H1 (cell line): ENCODE results near the gene CDH12. TPM values are rescaled to one million over a fixed set of nuclear protein-coding genes. Genes with fewer than 3 reads are reported as not detected.

Source experiments
- CTCF ChIA-PET: fragments of 300-600 bp; sonication (Branson Sonifier 250); formaldehyde crosslinking; loops from one replicate; lab custom pipeline; 2021; ENCODE audit not compliant: partially characterized antibody; lab: Charles Lee
- POLR2A ChIA-PET: fragments of 300-600 bp; sonication (Branson Sonifier 250); formaldehyde crosslinking; loops from one replicate; lab custom pipeline; 2021; ENCODE audit warnings: inconsistent platforms; ENCODE audit not compliant: partially characterized antibody; lab: Charles Lee
- DNase-seq, 2 experiments: peaks; one replicate each; pipeline versions ENCODE4 v3.0.0 to v3.0.0-alpha.2; 2010 to 2022; ENCODE audit warnings: low spot score in 2 of 2, low read depth in 1 of 2, mixed read lengths in 1 of 2
- FAIRE-seq: peaks from 2 replicates; lab custom pipeline; 2011; peaks lifted over from hg19 to GRCh38; lab: Jason Lieb, UNC
- H2AFZ ChIP-seq: 2 replicates; pipeline ENCODE4 v1.8.1; 2012; ENCODE audit warnings: low read length, inconsistent platforms
- H2AK5ac ChIP-seq: 2 replicates; pipeline ENCODE4 v1.6.1; 2013; ENCODE audit warnings: low read depth, low read length
- H2BK120ac ChIP-seq: replicated peaks from 2 replicates; pipeline ENCODE3; 2013; ENCODE audit warnings: low read depth, low read length, inconsistent platforms
- H2BK12ac ChIP-seq: 2 replicates; pipeline ENCODE4 v1.6.1; 2013; ENCODE audit warnings: low read depth, low read length
- H2BK15ac ChIP-seq: 2 replicates; pipeline ENCODE4 v1.6.1; 2013; ENCODE audit warnings: low read length
- H2BK20ac ChIP-seq: 2 replicates; pipeline ENCODE4 v1.6.1; 2013; ENCODE audit warnings: low read length
- H2BK5ac ChIP-seq: 2 replicates; pipeline ENCODE4 v1.6.1; 2013; ENCODE audit warnings: low read depth, low read length
- H3K14ac ChIP-seq: 2 replicates; pipeline ENCODE4 v1.6.1; 2013; ENCODE audit warnings: inconsistent platforms; ENCODE audit not compliant: insufficient read length
- H3K18ac ChIP-seq: 2 replicates; pipeline ENCODE4 v1.6.1; 2013; ENCODE audit warnings: low read length; ENCODE audit errors: extremely low read depth
- H3K23ac ChIP-seq: 2 replicates; pipeline ENCODE4 v1.6.1; 2013; ENCODE audit warnings: inconsistent platforms; ENCODE audit not compliant: insufficient read length
- H3K23me2 ChIP-seq: 2 replicates; pipeline ENCODE4 v1.6.1; 2013; ENCODE audit warnings: low read depth, low read length
- H3K27ac ChIP-seq: 2 replicates; pipeline ENCODE4 v1.6.1; 2011; ENCODE audit warnings: low read depth, low read length, inconsistent platforms
- H3K27me3 ChIP-seq, 4 experiments: replicated peaks in 1 of 4; 1 replicate in 1 of 4; 2 replicates in 3 of 4; pipeline versions ENCODE4 v1.6.1 to v1.8.1; 2011 to 2013; ENCODE audit warnings: low read length in 3 of 4, mild to moderate bottlenecking in 3 of 4, inconsistent platforms in 2 of 4, mixed read lengths in 2 of 4, moderate library complexity in 1 of 4; ENCODE audit not compliant: control insufficient read depth in 3 of 4, insufficient read depth in 3 of 4; ENCODE audit errors: extremely low read depth in 1 of 4
- H3K36me3 ChIP-seq, 4 experiments: 2 replicates each; pipeline versions ENCODE4 v1.6.1 to v1.8.1; 2011 to 2013; ENCODE audit warnings: mild to moderate bottlenecking in 4 of 4, low read length in 3 of 4, moderate library complexity in 2 of 4, control low read depth in 1 of 4, inconsistent platforms in 1 of 4; ENCODE audit not compliant: insufficient read depth in 4 of 4, control insufficient read depth in 2 of 4
- H3K4ac ChIP-seq: replicated peaks from 2 replicates; pipeline ENCODE3; 2013; ENCODE audit warnings: low read length, low read depth, mixed read lengths, inconsistent platforms; ENCODE audit not compliant: insufficient read length
- H3K4me1 ChIP-seq, 4 experiments: replicated peaks in 1 of 4; 1 replicate in 1 of 4; 2 replicates in 3 of 4; pipeline versions ENCODE4 v1.6.1 to v1.8.1; 2011 to 2013; ENCODE audit warnings: low read length in 3 of 4, inconsistent platforms in 2 of 4, mixed read lengths in 1 of 4; ENCODE audit not compliant: insufficient read depth in 4 of 4, control insufficient read depth in 3 of 4
- H3K4me2 ChIP-seq, 2 experiments: 2 replicates each; pipeline versions ENCODE4 v1.6.1 to v1.8.1; 2011 to 2013; ENCODE audit warnings: low read depth in 2 of 2, low read length in 2 of 2, control low read depth in 1 of 2, inconsistent platforms in 1 of 2, mild to moderate bottlenecking in 1 of 2; ENCODE audit not compliant: insufficient read depth in 1 of 2
- H3K4me3 ChIP-seq, 4 experiments: fragments of 200-600, 300-600 bp in 1 of 4; sonication (generic), shearing (Covaris generic), sonication (Bioruptor Twin) in 1 of 4; 2 replicates each; pipeline versions ENCODE4 v1.5.1 to v1.8.1; 2011 to 2016; ENCODE audit warnings: low read length in 4 of 4, low read depth in 3 of 4, control low read depth in 2 of 4, inconsistent platforms in 2 of 4, mild to moderate bottlenecking in 2 of 4, mixed read lengths in 1 of 4, moderate library complexity in 1 of 4; ENCODE audit not compliant: insufficient read depth in 2 of 4; ENCODE audit errors: extremely low read depth in 1 of 4
- H3K56ac ChIP-seq: replicated peaks from 2 replicates; pipeline ENCODE3; 2013; ENCODE audit warnings: low read depth, mild to moderate bottlenecking, mixed read lengths, low read length, inconsistent platforms; ENCODE audit not compliant: insufficient read length
- H3K79me1 ChIP-seq: 2 replicates; pipeline ENCODE4 v1.6.1; 2013; ENCODE audit warnings: low read depth, low read length, control low read depth
- H3K79me2 ChIP-seq, 2 experiments: 2 replicates each; pipeline versions ENCODE4 v1.6.1 to v1.8.1; 2012 to 2013; ENCODE audit warnings: low read length in 2 of 2, mild to moderate bottlenecking in 2 of 2, inconsistent platforms in 1 of 2; ENCODE audit not compliant: insufficient read depth in 2 of 2, control insufficient read depth in 1 of 2
- H3K9ac ChIP-seq, 4 experiments: replicated peaks in 1 of 4; 1 replicate in 1 of 4; 2 replicates in 3 of 4; pipeline versions ENCODE4 v1.6.1 to v1.8.1; 2011 to 2013; ENCODE audit warnings: low read depth in 3 of 4, low read length in 3 of 4, control low read depth in 2 of 4, mild to moderate bottlenecking in 2 of 4, moderate library complexity in 2 of 4, inconsistent platforms in 1 of 4; ENCODE audit errors: extremely low read depth in 1 of 4
- H3K9me3 ChIP-seq, 2 experiments: 2 replicates each; pipeline versions ENCODE4 v1.6.1 to v1.8.1; 2012 to 2013; ENCODE audit warnings: mild to moderate bottlenecking in 2 of 2, moderate library complexity in 2 of 2, control low read depth in 1 of 2, inconsistent platforms in 1 of 2, low read depth in 1 of 2, low read length in 1 of 2, mixed read lengths in 1 of 2; ENCODE audit not compliant: insufficient read depth in 2 of 2
- H4K20me1 ChIP-seq, 2 experiments: replicated peaks in 1 of 2; 2 replicates each; pipeline versions ENCODE3 to v1.8.1; 2011 to 2013; ENCODE audit warnings: inconsistent platforms in 2 of 2, low read length in 2 of 2, mild to moderate bottlenecking in 1 of 2; ENCODE audit not compliant: insufficient read depth in 2 of 2, control insufficient read depth in 1 of 2
- H4K5ac ChIP-seq: 2 replicates; pipeline ENCODE4 v1.6.1; 2013; ENCODE audit warnings: low read length, low read depth, mixed read lengths, inconsistent platforms; ENCODE audit not compliant: insufficient read length
- H4K8ac ChIP-seq: 2 replicates; pipeline ENCODE4 v1.8.0; 2013; ENCODE audit warnings: mild to moderate bottlenecking, moderate library complexity, low read length, inconsistent platforms; ENCODE audit not compliant: insufficient read depth; ENCODE audit errors: extremely low read depth
- H4K91ac ChIP-seq: replicated peaks from 2 replicates; pipeline ENCODE3; 2013; ENCODE audit warnings: low read length, mixed read lengths, inconsistent platforms; ENCODE audit not compliant: insufficient read length
- ATF3 ChIP-seq: IDR thresholded peaks from 2 replicates; pipeline ENCODE4 v1.6.1; 2011; ENCODE audit warnings: low read depth, mild to moderate bottlenecking, low read length; ENCODE audit not compliant: insufficient read depth
- EGR1 ChIP-seq: IDR thresholded peaks from 2 replicates; pipeline ENCODE4 v1.6.1; 2011; ENCODE audit warnings: low read depth, low read length, borderline replicate concordance
- GTF2F1 ChIP-seq: IDR thresholded peaks from 2 replicates; pipeline ENCODE4 v1.6.1; 2012; ENCODE audit warnings: low read depth, low read length, improper control_type of control experiment, borderline replicate concordance
- HDAC6 ChIP-seq: IDR thresholded peaks from one replicate; pipeline ENCODE4 v1.7.1; 2012; ENCODE audit warnings: low read depth, mild to moderate bottlenecking, inconsistent platforms, low read length, moderate library complexity
- RAD21 ChIP-seq, 2 experiments: IDR thresholded peaks in 1 of 2; conservative IDR thresholded peaks in 1 of 2; 2 replicates each; pipeline ENCODE4 v1.6.1; 2011; ENCODE audit warnings: low read depth in 2 of 2, low read length in 2 of 2, improper control_type of control experiment in 1 of 2, inconsistent platforms in 1 of 2, mild to moderate bottlenecking in 1 of 2, moderate library complexity in 1 of 2
- SRF ChIP-seq: IDR thresholded peaks from 2 replicates; pipeline ENCODE4 v1.6.1; 2011; ENCODE audit warnings: mild to moderate bottlenecking, low read depth, low read length, moderate library complexity
- ZNF274 ChIP-seq: IDR thresholded peaks from 2 replicates; pipeline ENCODE4 v1.7.0; 2012; ENCODE audit warnings: low read length, borderline replicate concordance; ENCODE audit errors: extremely low read depth
- WGBS, 2 experiments: shearing (Covaris generic) in 1 of 2; methylation state at CpG; one replicate each; pipeline versions ENCODE4 v1.1.6 to v1.1.7; 2013 to 2015; ENCODE audit warnings: low lambda C conversion rate in 2 of 2, mixed read lengths in 2 of 2, inconsistent platforms in 1 of 2, low coverage in 1 of 2, missing lambda C conversion rate in 1 of 2; ENCODE audit not compliant: insufficient replicate concordance in 2 of 2, insufficient coverage in 1 of 2, insufficient read length in 1 of 2; ENCODE audit errors: extremely low coverage in 1 of 2, missing lambda C conversion rate in 1 of 2; 5-methylcytosine and 5-hydroxymethylcytosine counted together
- polyA plus RNA-seq, 7 experiments: library from polyadenylated mRNA; depleted of rRNA in 3 of 7; stranded (reverse) in 5 of 7; unstranded in 2 of 7; fragments of >200 nt in 5 of 7; fragments of 200-250 nt in 2 of 7; gene quantifications; 1 replicate in 5 of 7; 2 replicates in 1 of 7; 4 replicates in 1 of 7; pipeline versions ENCODE4 v1.2.1 to v1.2.3, GENCODE V29; 2011 to 2013; ENCODE audit warnings: missing spikeins in 2 of 7, mixed read lengths in 2 of 7
- total RNA-seq: library from RNA; stranded (reverse); fragmentation: NEBNext Ultra II Directional; extraction: Animal tissue kit (Norgen Biotek cat#: 25700); gene quantifications from 2 replicates; pipeline ENCODE4 v1.2.1, GENCODE V29; 2021
- TF ChIP-seq, protein P1 (sequence below), 3 experiments: IDR thresholded peaks; 1 replicate in 2 of 3; 2 replicates in 1 of 3; pipeline versions ENCODE4 v1.5.1 to v1.6.1; 2011; ENCODE audit warnings: low read length in 3 of 3, mild to moderate bottlenecking in 3 of 3, inconsistent platforms in 2 of 3, low read depth in 1 of 3, moderate library complexity in 1 of 3; ENCODE audit not compliant: insufficient read depth in 1 of 3; ENCODE audit errors: control extremely low read depth in 1 of 3
- TF ChIP-seq, protein P2 (sequence below): IDR thresholded peaks from 2 replicates; pipeline ENCODE4 v1.6.1; 2012; ENCODE audit warnings: inconsistent platforms

CDH12 gene
- total and polyA plus RNA-seq, 2 of the 8 experiments (the other 6 are each of a cell fraction or from before 2014, with no cell fraction given), result 0.03 TPM; not detected in 1

GRCh38 chr5:21882074-21882745 is 970.9 kb downstream of the CDH12 start:
- H2AFZ ChIP-seq, result no peak overlapping the region
- H3K18ac ChIP-seq, result no peak overlapping the region
- no peak overlapping the region for H4K5ac ChIP-seq
- no peak overlapping the region for H2BK15ac ChIP-seq
- no peak overlapping the region for H3K9ac ChIP-seq
- no peak overlapping the region for H3K56ac ChIP-seq
- H3K4ac ChIP-seq, result no peak overlapping the region
- H2BK20ac ChIP-seq, result no peak overlapping the region
- no peak overlapping the region for H3K4me3 ChIP-seq
- H4K20me1 ChIP-seq, result no peaks in the 10 kb centered on the region
- no peak for DNase-seq
- ChIA-PET CTCF (no interaction called here), POLR2A (no interaction called here)
- no peaks in the 10 kb centered on the region for H3K27me3 ChIP-seq
- no peak overlapping the region for H3K14ac ChIP-seq
- no peaks in the 10 kb centered on the region for H3K79me2 ChIP-seq
- no peak overlapping the region for H2BK5ac ChIP-seq
- no peaks in the 10 kb centered on the region for H3K23me2 ChIP-seq
- H2BK12ac ChIP-seq, result no peak overlapping the region
- H3K79me1 ChIP-seq, result no peaks in the 10 kb centered on the region
- TF ChIP-seq RAD21 (IDR thresholded peaks at IDR 0.05 in 1 of 2, conservative IDR thresholded peaks at IDR 0.05 in 1 of 2; ENCODE audit: low read depth in 2 of 2, low read length in 2 of 2) (no peak), GTF2F1 (no peak), EGR1 (no peak), ATF3 (no peak), SRF (no peak), HDAC6 (no peak), ZNF274 (no peak)
- TF ChIP-seq, protein P1, sequence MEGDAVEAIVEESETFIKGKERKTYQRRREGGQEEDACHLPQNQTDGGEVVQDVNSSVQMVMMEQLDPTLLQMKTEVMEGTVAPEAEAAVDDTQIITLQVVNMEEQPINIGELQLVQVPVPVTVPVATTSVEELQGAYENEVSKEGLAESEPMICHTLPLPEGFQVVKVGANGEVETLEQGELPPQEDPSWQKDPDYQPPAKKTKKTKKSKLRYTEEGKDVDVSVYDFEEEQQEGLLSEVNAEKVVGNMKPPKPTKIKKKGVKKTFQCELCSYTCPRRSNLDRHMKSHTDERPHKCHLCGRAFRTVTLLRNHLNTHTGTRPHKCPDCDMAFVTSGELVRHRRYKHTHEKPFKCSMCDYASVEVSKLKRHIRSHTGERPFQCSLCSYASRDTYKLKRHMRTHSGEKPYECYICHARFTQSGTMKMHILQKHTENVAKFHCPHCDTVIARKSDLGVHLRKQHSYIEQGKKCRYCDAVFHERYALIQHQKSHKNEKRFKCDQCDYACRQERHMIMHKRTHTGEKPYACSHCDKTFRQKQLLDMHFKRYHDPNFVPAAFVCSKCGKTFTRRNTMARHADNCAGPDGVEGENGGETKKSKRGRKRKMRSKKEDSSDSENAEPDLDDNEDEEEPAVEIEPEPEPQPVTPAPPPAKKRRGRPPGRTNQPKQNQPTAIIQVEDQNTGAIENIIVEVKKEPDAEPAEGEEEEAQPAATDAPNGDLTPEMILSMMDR (IDR thresholded peaks at IDR 0.05; ENCODE audit: control extremely low read depth in 1 of 3, insufficient read depth in 1 of 3, low read depth in 1 of 3, low read length in 3 of 3), result no peak
- TF ChIP-seq, protein P2, sequence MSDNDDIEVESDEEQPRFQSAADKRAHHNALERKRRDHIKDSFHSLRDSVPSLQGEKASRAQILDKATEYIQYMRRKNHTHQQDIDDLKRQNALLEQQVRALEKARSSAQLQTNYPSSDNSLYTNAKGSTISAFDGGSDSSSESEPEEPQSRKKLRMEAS, result no peak
- H3K4me1 ChIP-seq, result no peaks in the 10 kb centered on the region
- no peak overlapping the region for H4K8ac ChIP-seq
- no peaks in the 10 kb centered on the region for H3K36me3 ChIP-seq
- no peak overlapping the region for H2AK5ac ChIP-seq
- no peak overlapping the region for H3K27ac ChIP-seq
- H2BK120ac ChIP-seq, result no peak overlapping the region
- 95% methylated on average over 14 of the region's 17 CpGs; no CpG with 5 or more reads in 1 of the 2 experiments for WGBS, 2 experiments
- no peak for FAIRE-seq
- H4K91ac ChIP-seq, result no peak overlapping the region
- no peak overlapping the region for H3K23ac ChIP-seq
- H3K4me2 ChIP-seq, result no peak overlapping the region
- H3K9me3 ChIP-seq, result no peaks in the 10 kb centered on the region
